Gastroesophageal sphincter (tissue), 4 donors: ENCODE measurements around the gene XAB2. TPM values are rescaled to one million over a fixed set of nuclear protein-coding genes. Genes with fewer than 3 reads are reported as not detected.

ENCODE experiments used
- ATAC-seq: fragments of 150-250 bp; one replicate; pipeline ENCODE4 v1.9.1; 2016; ENCODE audit warnings: mild to moderate bottlenecking, moderate library complexity
- H3K27ac ChIP-seq, 4 donors: fragments of 200-600 bp; sonication (generic) in 3 of 4; 1 replicate in 3 of 4; 2 replicates in 1 of 4; pipeline ENCODE4 v1.5.1; 2016 to 2019
- H3K27me3 ChIP-seq: fragments of 200-600 bp; sonication (generic); one replicate; pipeline ENCODE4 v1.5.1; 2019
- H3K36me3 ChIP-seq, 2 donors: fragments of 200-600 bp; sonication (generic); one replicate each; pipeline ENCODE4 v1.5.1; 2019; ENCODE audit warnings: control low read depth in 1 of 2
- H3K4me1 ChIP-seq, 3 donors: fragments of 200-600 bp; sonication (generic); 1 replicate in 2 of 3; 2 replicates in 1 of 3; pipeline ENCODE4 v1.5.1; 2016 to 2019; ENCODE audit warnings: control low read depth in 2 of 3
- H3K4me3 ChIP-seq, 2 donors: fragments of 200-600 bp; sonication (generic); one replicate each; pipeline ENCODE4 v1.5.1; 2019; ENCODE audit warnings: mild to moderate bottlenecking in 1 of 2, moderate library complexity in 1 of 2
- H3K9me3 ChIP-seq, 3 donors: fragments of 200-600 bp; sonication (generic); one replicate each; pipeline ENCODE4 v1.5.1; 2017 to 2019; ENCODE audit warnings: control low read depth in 2 of 3
- CTCF ChIP-seq, 4 experiments: fragments of 200-600 bp in 2 of 4; fragments of 450-650 bp in 2 of 4; sonication (generic) in 1 of 4; IDR thresholded peaks; one replicate each; pipeline ENCODE4 v1.5.1; 2017 to 2019; ENCODE audit warnings: antibody characterized with exemption in 4 of 4, mild to moderate bottlenecking in 2 of 4, moderate library complexity in 2 of 4
- EP300 ChIP-seq: sonication (generic); formaldehyde crosslinking; IDR thresholded peaks from one replicate; pipeline ENCODE4 v1.6.1; 2017; ENCODE audit warnings: antibody characterized with exemption, mild to moderate bottlenecking
- POLR2A ChIP-seq, 2 donors: fragments of 450-650 bp; IDR thresholded peaks; one replicate each; pipeline ENCODE4 v1.6.1; 2017; ENCODE audit warnings: antibody characterized with exemption in 2 of 2, mild to moderate bottlenecking in 2 of 2, moderate library complexity in 1 of 2
- POLR2AphosphoS5 ChIP-seq: sonication (generic); formaldehyde crosslinking; IDR thresholded peaks from one replicate; pipeline ENCODE4 v1.6.1; 2017; ENCODE audit warnings: antibody characterized with exemption
- WGBS, 2 donors: methylation state at CpG; one replicate each; pipeline ENCODE4 v1.1.5; 2018; ENCODE audit warnings: low coverage in 1 of 2; 5-methylcytosine and 5-hydroxymethylcytosine counted together
- total RNA-seq, 4 donors: library from RNA; depleted of rRNA; stranded (reverse); fragments of >200 nt; gene quantifications; one replicate each; pipeline ENCODE4 v1.1.0, GENCODE V29; 2016

XAB2 gene
- total RNA-seq, 4 donors from 2014 or later: 36.7 to 50.6 (median 42.5) TPM

DNA sequence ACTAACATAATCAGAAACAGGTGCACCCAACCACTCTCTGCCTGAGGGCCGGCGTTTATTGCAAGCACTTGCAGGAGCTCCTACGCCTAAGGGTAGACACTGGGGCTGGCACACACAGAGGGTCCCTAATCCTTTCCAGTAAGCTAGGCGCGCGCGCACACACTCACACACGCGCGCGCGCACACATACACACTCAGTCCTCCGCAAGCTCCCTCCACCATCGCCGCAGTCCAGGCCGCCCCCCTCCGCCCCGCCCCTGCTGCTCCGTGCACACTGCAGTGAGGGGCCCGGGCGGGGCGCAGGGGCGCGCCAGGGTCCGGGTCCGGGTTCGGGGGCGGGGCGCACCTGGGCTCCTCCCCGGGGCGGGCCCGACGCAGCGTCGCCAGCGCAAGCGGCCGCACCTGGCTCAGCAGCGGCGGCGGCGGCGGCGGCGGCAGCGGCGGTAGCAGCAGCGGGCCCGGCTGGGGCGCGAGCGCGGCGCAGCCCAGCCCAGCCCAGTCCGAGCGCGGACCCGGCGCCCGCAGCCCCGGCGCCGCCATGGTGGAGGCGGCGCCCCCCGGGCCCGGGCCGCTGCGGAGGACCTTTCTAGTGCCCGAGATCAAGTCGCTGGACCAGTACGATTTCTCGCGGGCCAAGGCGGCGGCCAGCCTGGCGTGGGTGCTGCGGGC, 33.7 kb downstream of the XAB2 start, which contains the start of gene CAMSAP3:
Gene CAMSAP3, plus strand, starts transcription at position 398 of the 668 bp plus-strand sequence. Its CDS starts 140 bp downstream, at position 538.
- no peak within 1 kb of the TSS for H3K27ac ChIP-seq
- peaks cover 0 to 17% (median 0%) of the 10 kb centered on the region in 3 donors for H3K4me1 ChIP-seq
- peaks cover 98% of the 10 kb centered on the region for H3K27me3 ChIP-seq
- ATAC-seq: peak; percentile 19
- WGBS, 2 donors: no CpG with 5 or more reads among the region's 78 CpGs
- H3K9me3 ChIP-seq: no peaks in the 10 kb centered on the region
- no peaks in the 10 kb centered on the region for H3K36me3 ChIP-seq
- no peak for TF ChIP-seq POLR2AphosphoS5
- no peak for TF ChIP-seq CTCF (IDR thresholded peaks at IDR 0.05)
- TF ChIP-seq POLR2A (IDR thresholded peaks at IDR 0.05): no peak
- no peak for TF ChIP-seq EP300
- H3K4me3 ChIP-seq: peak within 1 kb of the TSS in 1 of 2 donors; percentile 42

GRCh38 chr19:7590256-7590655, 39.1 kb downstream of the XAB2 start:
- Histone ChIP-seq H3K27me3 (peaks cover 53% of the 10 kb centered on the region), H3K4me3 (no peak overlapping the region), H3K4me1 (peaks cover 0 to 2% (median 0%) of the 10 kb centered on the region in 3 donors), H3K36me3 (no peaks in the 10 kb centered on the region), H3K9me3 (no peaks in the 10 kb centered on the region), H3K27ac (no peak overlapping the region)
- 50% methylated on average over 2 of the region's 8 CpGs; no CpG with 5 or more reads in 1 of the 2 donors for WGBS, 2 donors
- ATAC-seq: no peak
- TF ChIP-seq EP300 (no peak), CTCF (IDR thresholded peaks at IDR 0.05) (no peak), POLR2AphosphoS5 (no peak), POLR2A (IDR thresholded peaks at IDR 0.05) (no peak)

DNA sequence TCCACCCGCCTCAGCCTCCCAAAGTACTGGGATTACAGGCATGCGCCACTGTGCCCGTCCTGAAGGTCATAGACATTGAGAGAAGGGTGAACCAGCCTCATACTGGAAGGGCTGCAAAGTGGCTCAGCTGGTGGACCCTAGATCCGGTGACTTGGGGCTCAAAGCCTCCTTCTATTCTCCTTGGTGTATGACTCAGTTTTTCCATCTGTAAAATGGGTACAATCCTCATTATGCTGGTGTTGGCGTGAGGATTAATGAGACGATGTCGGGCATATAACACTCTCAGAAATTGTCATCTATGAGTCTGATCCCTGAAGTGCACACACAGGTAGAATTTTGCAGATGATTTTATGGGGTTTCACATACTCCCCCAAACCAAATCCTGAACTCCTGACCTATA, 39.5 kb downstream of the XAB2 start:
- WGBS, 2 donors: 74 to 86% methylated on average over 5 to 6 of the region's 7 CpGs
- no peak overlapping the region for H3K4me3 ChIP-seq
- no peak overlapping the region for H3K27ac ChIP-seq
- TF ChIP-seq EP300 (no peak), CTCF (IDR thresholded peaks at IDR 0.05) (no peak), POLR2AphosphoS5 (no peak), POLR2A (IDR thresholded peaks at IDR 0.05) (no peak)
- ATAC-seq: no peak
- no peaks in the 10 kb centered on the region for H3K4me1 ChIP-seq
- H3K36me3 ChIP-seq: no peaks in the 10 kb centered on the region
- H3K27me3 ChIP-seq: peaks cover 48% of the 10 kb centered on the region
- H3K9me3 ChIP-seq: no peaks in the 10 kb centered on the region

GRCh38 chr19:7582446-7582845, 46.9 kb downstream of the XAB2 start:
- no peaks in the 10 kb centered on the region for H3K9me3 ChIP-seq
- H3K36me3 ChIP-seq: no peaks in the 10 kb centered on the region
- no peak overlapping the region for H3K4me3 ChIP-seq
- H3K27ac ChIP-seq: no peak overlapping the region
- WGBS, 2 donors: 61 to 71% methylated on average over 7 to 10 of the region's 11 CpGs
- H3K4me1 ChIP-seq: no peaks in the 10 kb centered on the region
- no peak for TF ChIP-seq POLR2A (IDR thresholded peaks at IDR 0.05)
- TF ChIP-seq EP300: no peak
- no peak for TF ChIP-seq POLR2AphosphoS5
- TF ChIP-seq CTCF (IDR thresholded peaks at IDR 0.05): no peak
- no peaks in the 10 kb centered on the region for H3K27me3 ChIP-seq
- ATAC-seq: no peak

- Histone ChIP-seq H3K36me3 (no peaks in the 10 kb centered on the region), H3K27ac (no peak overlapping the region), H3K4me1 (no peaks in the 10 kb centered on the region), H3K27me3 (no peaks in the 10 kb centered on the region), H3K9me3 (no peaks in the 10 kb centered on the region), H3K4me3 (no peak overlapping the region)
- TF ChIP-seq POLR2AphosphoS5 (no peak), EP300 (no peak), CTCF (IDR thresholded peaks at IDR 0.05) (no peak), POLR2A (IDR thresholded peaks at IDR 0.05) (no peak)
- ATAC-seq: no peak
- WGBS, 2 donors: 69 to 76% methylated on average over 6 of the region's 6 CpGs
Measured at GRCh38 chr19:7579182-7579581, 50.2 kb downstream of the XAB2 start.
